ENCODE data around the gene MAPKAP1.

MAPKAP1 gene

DNA sequence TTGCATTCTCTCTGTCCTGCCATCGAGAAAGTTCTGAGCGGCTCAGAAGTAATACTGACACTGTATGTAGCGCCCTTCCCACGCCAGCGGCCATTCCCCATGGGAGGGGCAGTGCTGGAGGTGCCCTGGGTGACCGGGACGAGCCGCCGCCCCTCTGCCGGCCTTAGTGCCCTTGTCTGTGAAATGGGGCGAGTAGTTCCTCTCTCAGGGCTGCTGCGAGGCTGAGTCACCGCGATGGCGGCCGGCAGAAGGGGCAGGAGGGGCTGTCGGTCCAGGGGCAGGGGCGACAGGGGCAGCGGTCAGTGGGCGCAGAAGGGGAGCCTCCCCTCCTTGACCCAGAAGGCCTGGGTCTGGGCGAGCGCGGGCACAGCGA is 296.5 kb downstream of the MAPKAP1 start:
- TF ChIP-seq, protein P1, sequence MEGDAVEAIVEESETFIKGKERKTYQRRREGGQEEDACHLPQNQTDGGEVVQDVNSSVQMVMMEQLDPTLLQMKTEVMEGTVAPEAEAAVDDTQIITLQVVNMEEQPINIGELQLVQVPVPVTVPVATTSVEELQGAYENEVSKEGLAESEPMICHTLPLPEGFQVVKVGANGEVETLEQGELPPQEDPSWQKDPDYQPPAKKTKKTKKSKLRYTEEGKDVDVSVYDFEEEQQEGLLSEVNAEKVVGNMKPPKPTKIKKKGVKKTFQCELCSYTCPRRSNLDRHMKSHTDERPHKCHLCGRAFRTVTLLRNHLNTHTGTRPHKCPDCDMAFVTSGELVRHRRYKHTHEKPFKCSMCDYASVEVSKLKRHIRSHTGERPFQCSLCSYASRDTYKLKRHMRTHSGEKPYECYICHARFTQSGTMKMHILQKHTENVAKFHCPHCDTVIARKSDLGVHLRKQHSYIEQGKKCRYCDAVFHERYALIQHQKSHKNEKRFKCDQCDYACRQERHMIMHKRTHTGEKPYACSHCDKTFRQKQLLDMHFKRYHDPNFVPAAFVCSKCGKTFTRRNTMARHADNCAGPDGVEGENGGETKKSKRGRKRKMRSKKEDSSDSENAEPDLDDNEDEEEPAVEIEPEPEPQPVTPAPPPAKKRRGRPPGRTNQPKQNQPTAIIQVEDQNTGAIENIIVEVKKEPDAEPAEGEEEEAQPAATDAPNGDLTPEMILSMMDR (IDR thresholded peaks at IDR 0.05; ENCODE audit: low read length, missing control alignments) = no peak
- H3K4me3 ChIP-seq (replicated peaks; ENCODE audit: low read depth, low read length) = no peak overlapping the region
- no peak for DNase-seq (ENCODE audit: low read depth)

- no peak overlapping the region for H3K4me3 ChIP-seq (replicated peaks; ENCODE audit: low read depth, low read length)
- DNase-seq (ENCODE audit: low read depth) = peak; percentile 47
- TF ChIP-seq, protein P1 (IDR thresholded peaks at IDR 0.05; ENCODE audit: low read length, missing control alignments) = no peak
Observed at GRCh38 chr9:125409637-125410521, 297.1 kb downstream of the MAPKAP1 start.

DNA sequence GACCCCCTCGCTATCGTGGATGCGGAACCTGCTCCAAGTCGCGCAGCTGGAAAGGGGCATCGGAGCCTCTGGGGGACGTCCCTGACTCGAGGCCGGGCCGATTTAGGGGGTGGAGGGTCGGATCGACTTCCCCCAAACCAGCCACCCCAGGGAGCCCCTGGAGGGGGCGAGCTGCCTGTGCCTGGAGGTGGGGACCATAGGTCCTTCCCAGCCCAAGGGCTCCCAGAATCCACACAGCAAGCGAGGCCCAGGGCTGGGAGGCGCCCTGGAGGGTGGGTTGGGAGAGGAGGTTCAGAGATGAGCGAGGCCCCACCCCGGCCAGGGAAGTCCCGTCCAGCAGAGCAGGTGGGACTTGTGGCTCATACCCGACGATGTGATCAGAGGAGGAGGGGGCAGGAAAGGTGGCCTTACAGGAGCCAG is 297.8 kb downstream of the MAPKAP1 start:
- TF ChIP-seq, protein P1 (IDR thresholded peaks at IDR 0.05; ENCODE audit: low read length, missing control alignments) = no peak
- DNase-seq (ENCODE audit: low read depth) = no peak
- no peak overlapping the region for H3K4me3 ChIP-seq (replicated peaks; ENCODE audit: low read depth, low read length)

DNA sequence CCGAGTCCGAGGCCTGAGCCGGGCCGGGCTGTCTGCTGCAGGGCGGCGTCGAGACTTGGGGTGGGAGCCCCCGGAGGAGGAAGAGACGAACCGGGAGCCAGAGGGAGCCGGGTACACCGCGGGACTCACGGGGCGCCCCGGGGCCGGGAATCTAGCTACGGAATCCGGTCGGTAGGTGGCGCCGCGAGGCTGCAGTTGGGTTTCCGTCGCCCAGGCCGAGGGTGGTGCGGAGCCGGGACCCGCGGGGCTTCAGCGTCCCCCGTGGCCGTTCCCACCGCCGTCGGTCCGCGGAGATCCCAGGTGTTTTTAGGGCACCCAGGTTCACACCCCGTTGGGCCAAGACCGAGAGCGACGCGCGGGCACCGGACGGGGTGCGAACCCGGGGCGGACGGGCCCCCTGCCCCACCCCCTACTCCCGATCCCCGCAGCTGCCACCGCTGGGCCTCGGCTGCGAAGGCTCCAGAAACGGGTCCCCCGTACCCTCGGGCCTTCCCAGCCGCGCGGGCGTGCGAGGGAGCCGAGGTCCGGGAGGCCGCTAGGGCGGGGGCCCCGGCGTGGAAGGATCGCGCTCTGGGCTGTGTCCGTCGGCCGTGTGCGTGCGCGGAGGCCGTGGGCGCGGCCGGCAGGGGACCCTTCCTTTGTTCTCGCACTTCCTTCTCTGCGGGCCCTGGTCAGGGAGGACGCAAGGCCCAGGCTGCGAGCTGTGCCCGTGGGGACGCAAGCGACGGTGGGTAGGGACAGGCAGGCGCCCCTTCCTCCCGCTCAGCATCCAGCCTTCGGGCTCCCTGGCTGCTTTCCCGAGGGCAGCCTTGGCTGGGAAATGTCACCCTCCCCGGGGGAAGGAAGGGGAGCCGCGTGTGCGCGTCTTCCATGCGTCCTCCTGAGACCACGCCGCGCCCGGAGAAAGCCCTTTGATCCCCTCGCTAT is 298.8 kb downstream of the MAPKAP1 start:
- H3K4me3 ChIP-seq (replicated peaks; ENCODE audit: low read depth, low read length) = peak overlapping the region; percentile 61
- TF ChIP-seq, protein P1 (IDR thresholded peaks at IDR 0.05; ENCODE audit: low read length, missing control alignments) = peak; percentile 64
- peak; percentile 72 for DNase-seq (ENCODE audit: low read depth)

- TF ChIP-seq, protein P1 (IDR thresholded peaks at IDR 0.05; ENCODE audit: low read length, missing control alignments) = no peak
- DNase-seq (ENCODE audit: low read depth) = no peak
- H3K4me3 ChIP-seq (replicated peaks; ENCODE audit: low read depth, low read length) = peak overlapping the region; percentile 61
Observed at GRCh38 chr9:125407432-125407973, 299.5 kb downstream of the MAPKAP1 start.

DNA sequence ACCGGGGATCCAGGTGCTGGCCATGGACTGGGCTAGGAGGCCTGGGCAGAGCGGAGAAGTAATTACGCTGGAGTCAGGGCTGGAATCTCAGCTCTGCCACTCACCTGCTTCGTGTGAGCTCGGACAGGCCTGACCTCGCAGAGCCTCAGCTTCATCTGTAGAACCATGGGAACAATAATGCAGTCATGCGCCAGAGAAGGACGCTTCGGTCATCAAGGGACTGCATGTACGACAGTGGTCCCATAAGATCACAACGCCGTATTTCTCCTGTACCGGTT is 300.3 kb downstream of the MAPKAP1 start:
- no peak for DNase-seq (ENCODE audit: low read depth)
- H3K4me3 ChIP-seq (replicated peaks; ENCODE audit: low read depth, low read length) = no peak overlapping the region
- TF ChIP-seq, protein P1 (IDR thresholded peaks at IDR 0.05; ENCODE audit: low read length, missing control alignments) = no peak
